A549 (cell line): ENCODE measurements around the gene SEC61B. TPM values are rescaled to one million over a fixed set of nuclear protein-coding genes. Genes with fewer than 3 reads are reported as not detected.
A peak's percentile ranks its signal among the peaks of the same experiment; 100 is the strongest.

Experiments
- ATAC-seq, 2 experiments: fragments of 200-7000 bp in 1 of 2; fragments of >200 bp in 1 of 2; cut with Nextera tagmentation in 1 of 2; cut with Tn5 transposase in 1 of 2; 3 replicates each; pipeline versions ENCODE4 v1.8.0 to v1.9.1; 2018 to 2020; ENCODE audit warnings: mild to moderate bottlenecking in 1 of 2, moderate library complexity in 1 of 2
- CTCF ChIA-PET: fragments of 300-600 bp; sonication (Branson Sonifier 250); formaldehyde crosslinking; extraction: SDS; loops from one replicate; lab custom pipeline; 2021; ENCODE audit warnings: antibody characterized with exemption, inconsistent platforms; lab: Yijun Ruan, JAX
- POLR2A ChIA-PET: fragments of 350-600 bp; formaldehyde crosslinking; extraction: SDS; loops from one replicate; lab custom pipeline; 2021; ENCODE audit warnings: antibody characterized with exemption, inconsistent platforms; lab: Yijun Ruan, JAX
- DNase-seq, 2 experiments: peaks; one replicate each; pipeline versions ENCODE4 v3.0.0 to v3.0.0-alpha.2; 2011 to 2016; ENCODE audit warnings: low read depth in 1 of 2, low spot score in 1 of 2
- FAIRE-seq: peaks from 2 replicates; lab custom pipeline; 2011; peaks lifted over from hg19 to GRCh38; lab: Jason Lieb, UNC
- H3K27ac ChIP-seq, 2 experiments: fragments of >200 bp; sonication (Bioruptor Twin); formaldehyde crosslinking; 3 replicates each; pipeline ENCODE4 v1.5.1; 2016 to 2017
- H3K4me1 ChIP-seq: fragments of >200 bp; sonication (Bioruptor Twin); formaldehyde crosslinking; 3 replicates; pipeline ENCODE4 v1.6.1; 2016
- H3K4me2 ChIP-seq: fragments of >200 bp; sonication (Bioruptor Twin); formaldehyde crosslinking; 3 replicates; pipeline ENCODE4 v1.6.1; 2016
- H3K4me3 ChIP-seq: fragments of >200 bp; sonication (Bioruptor Twin); formaldehyde crosslinking; 3 replicates; pipeline ENCODE4 v1.5.1; 2016
- H3K9me3 ChIP-seq: fragments of >200 bp; sonication (Bioruptor Twin); formaldehyde crosslinking; 3 replicates; pipeline ENCODE4 v1.6.1; 2016
- BHLHE40 ChIP-seq: IDR thresholded peaks from 2 replicates; pipeline ENCODE4 v1.6.1; 2012; ENCODE audit warnings: low read depth, low read length, inconsistent platforms
- CBX2 ChIP-seq: fragments of 200-600 bp; sonication (generic); IDR thresholded peaks from 2 replicates; pipeline ENCODE4 v1.6.1; 2016; ENCODE audit warnings: low read depth, mild to moderate bottlenecking, borderline replicate concordance
- CEBPB ChIP-seq, 2 experiments: fragments of >200 bp in 1 of 2; sonication (Bioruptor Twin) in 1 of 2; formaldehyde crosslinking in 1 of 2; IDR thresholded peaks; 2 replicates each; pipeline ENCODE4 v1.6.1; 2012 to 2016
- CHD2 ChIP-seq: fragments of 150-350 bp; IDR thresholded peaks from 2 replicates; pipeline ENCODE4 v1.6.1; 2014; ENCODE audit warnings: low read length; ENCODE audit not compliant: partially characterized antibody
- E2F6 ChIP-seq: IDR thresholded peaks from 2 replicates; pipeline ENCODE4 v1.6.1; 2012; ENCODE audit warnings: low read depth, borderline replicate concordance
- EHF ChIP-seq: fragments of 250-450 bp; sonication (Bioruptor Pico); IDR thresholded peaks from 2 replicates; pipeline ENCODE4 v1.5.0; 2020; ENCODE audit warnings: mild to moderate bottlenecking
- EP300 ChIP-seq, 2 experiments: fragments of >200 bp; sonication (Bioruptor Twin); formaldehyde crosslinking; IDR thresholded peaks; 2 replicates in 1 of 2; 3 replicates in 1 of 2; pipeline ENCODE4 v1.6.1; 2016 to 2017
- FOSB ChIP-seq: fragments of 250-450 bp; sonication (Bioruptor Pico); IDR thresholded peaks from 2 replicates; pipeline ENCODE4 v1.5.0; 2020; ENCODE audit warnings: mild to moderate bottlenecking, moderate library complexity
- HES2 ChIP-seq: fragments of >200 bp; sonication (Bioruptor Twin); formaldehyde crosslinking; IDR thresholded peaks from 2 replicates; pipeline ENCODE4 v1.6.1; 2016
- HMGXB4 ChIP-seq: fragments of 250-450 bp; sonication (Bioruptor Pico); IDR thresholded peaks from 2 replicates; pipeline ENCODE4 v1.5.0; 2021; ENCODE audit warnings: mild to moderate bottlenecking, moderate library complexity, borderline replicate concordance
- JUNB ChIP-seq: fragments of >200 bp; sonication (Bioruptor Twin); formaldehyde crosslinking; IDR thresholded peaks from 2 replicates; pipeline ENCODE4 v1.6.1; 2016
- KDM5A ChIP-seq: fragments of 200-600 bp; sonication (generic); IDR thresholded peaks from 2 replicates; pipeline ENCODE4 v1.6.1; 2016; ENCODE audit warnings: antibody characterized with exemption, mild to moderate bottlenecking
- MYC ChIP-seq: IDR thresholded peaks from 2 replicates; pipeline ENCODE4 v1.6.1; 2012; ENCODE audit warnings: mild to moderate bottlenecking, inconsistent platforms, low read length, improper control_type of control experiment, borderline replicate concordance
- NR3C1 ChIP-seq: fragments of >200 bp; sonication (Bioruptor Twin); formaldehyde crosslinking; IDR thresholded peaks from 3 replicates; pipeline ENCODE4 v1.6.1; 2017
- PBX3 ChIP-seq: IDR thresholded peaks from 2 replicates; pipeline ENCODE4 v1.6.1; 2012
- PHF8 ChIP-seq: fragments of 200-600 bp; sonication (generic); IDR thresholded peaks from 2 replicates; pipeline ENCODE4 v1.6.1; 2016; ENCODE audit warnings: low read depth, mild to moderate bottlenecking, antibody characterized with exemption, moderate library complexity, borderline replicate concordance
- REST ChIP-seq: fragments of 200-600 bp; sonication (generic); IDR thresholded peaks from 2 replicates; pipeline ENCODE4 v1.6.1; 2016; ENCODE audit warnings: antibody characterized with exemption, mild to moderate bottlenecking, moderate library complexity
- RFX5 ChIP-seq: fragments of 450-650 bp; IDR thresholded peaks from 2 replicates; pipeline ENCODE4 v1.7.1; 2014; ENCODE audit warnings: antibody characterized with exemption, mild to moderate bottlenecking, moderate library complexity
- RNF2 ChIP-seq: fragments of 200-600 bp; sonication (generic); IDR thresholded peaks from 2 replicates; pipeline ENCODE4 v1.6.1; 2016; ENCODE audit warnings: low read depth, mild to moderate bottlenecking, antibody characterized with exemption, moderate library complexity, borderline replicate concordance
- SREBF2 ChIP-seq: fragments of 450-650 bp; IDR thresholded peaks from 2 replicates; pipeline ENCODE4 v1.6.1; 2014; ENCODE audit warnings: mild to moderate bottlenecking, moderate library complexity
- TFCP2L1 ChIP-seq: fragments of 250-450 bp; sonication (Bioruptor Pico); IDR thresholded peaks from 2 replicates; pipeline ENCODE4 v1.5.0; 2021; ENCODE audit warnings: mild to moderate bottlenecking
- ZSCAN20 ChIP-seq: fragments of 250-450 bp; sonication (Bioruptor Pico); IDR thresholded peaks from 2 replicates; pipeline ENCODE4 v1.8.0; 2022; ENCODE audit warnings: mild to moderate bottlenecking, moderate library complexity
- WGBS: methylation state at CpG from one replicate; pipeline ENCODE4 v1.1.6; 2017; ENCODE audit errors: missing lambda C conversion rate; 5-methylcytosine and 5-hydroxymethylcytosine counted together
- polyA plus RNA-seq, 4 experiments: library from polyadenylated mRNA; depleted of rRNA in 3 of 4; stranded (reverse); fragments of >200 nt; fragmentation: RNase III in 1 of 4; extraction: RNeasy Plus Mini Kit Qiagen cat#74134 plus additional on column Dnase treatment in 1 of 4; gene quantifications; 2 replicates in 3 of 4; 3 replicates in 1 of 4; pipeline ENCODE4 v1.2.3, GENCODE V29; 2011 to 2017

SEC61B gene
- polyA plus RNA-seq, 2 of the 4 experiments (the other 2 are of a cell fraction), result 194 to 275 TPM

GRCh38 chr9:99197124-99197630 lies 24.9 kb upstream of the SEC61B start:
- ChIA-PET POLR2A (interaction anchor here (1.9 kb wide), 1 partner anchor 25 kb away, joined by 7 read pairs; the partner anchor contains the start of genes ALG2 and SEC61B), CTCF (interaction anchor here (1.1 to 8.0 kb wide), 4 partner anchors 11 to 459 kb away, joined by 3 to 66 read pairs (median 4); no protein-coding TSS in a partner anchor)
- ATAC-seq, result peak; percentile 40 to 58; a peak in 3 of 6 replicates

GRCh38 chr9:99197987-99198386 lies 24.1 kb upstream of the SEC61B start:
- TF ChIP-seq BHLHE40, result no peak
- no peak for TF ChIP-seq RFX5
- TF ChIP-seq ZSCAN20, result no peak
- no peak for TF ChIP-seq HES2
- no peak for TF ChIP-seq TFCP2L1 (CRISPR knock-in tag)
- no peak for TF ChIP-seq MYC
- TF ChIP-seq NR3C1, result no peak
- TF ChIP-seq PBX3, result no peak
- no peak for TF ChIP-seq RNF2
- no peak for TF ChIP-seq FOSB (CRISPR knock-in tag)
- no peak for TF ChIP-seq E2F6
- H3K27ac ChIP-seq, result no peak overlapping the region
- ATAC-seq (peak; percentile 22 to 46; a peak in 2 of 6 replicates), FAIRE-seq (no peak), DNase-seq (no peak)
- H3K9me3 ChIP-seq, result no peaks in the 10 kb centered on the region
- POLR2A ChIA-PET, result interaction anchor here (1.9 kb wide), 1 partner anchor 24 kb away, joined by 7 read pairs; the partner anchor contains the start of genes ALG2 and SEC61B
- no peak overlapping the region for H3K4me3 ChIP-seq
- H3K4me1 ChIP-seq, result no peaks in the 10 kb centered on the region
- WGBS, result 46% methylated on average over 9 of the region's 9 CpGs
- no peak overlapping the region for H3K4me2 ChIP-seq
- CTCF ChIA-PET, result interaction anchor here (0.6 to 8.0 kb wide), 5 partner anchors 12 to 747 kb away, joined by 3 to 66 read pairs (median 3); no protein-coding TSS in a partner anchor

More at GRCh38 chr9:99197124-99197630, 24.9 kb upstream of the SEC61B start:
- Histone ChIP-seq H3K27ac (no peak overlapping the region), H3K4me2 (no peak overlapping the region), H3K4me3 (no peak overlapping the region), H3K9me3 (no peaks in the 10 kb centered on the region), H3K4me1 (no peaks in the 10 kb centered on the region)
- no peak for FAIRE-seq
- 60% methylated on average over 3 of the region's 3 CpGs for WGBS
- DNase-seq, result no peak
- TF ChIP-seq CHD2, result no peak
- no peak for TF ChIP-seq KDM5A
- no peak for TF ChIP-seq PHF8
- TF ChIP-seq RNF2, result no peak
- no peak for TF ChIP-seq FOSB (CRISPR knock-in tag)
- no peak for TF ChIP-seq JUNB
- no peak for TF ChIP-seq CBX2
- no peak for TF ChIP-seq EP300 (IDR thresholded peaks at IDR 0.05)
- no peak for TF ChIP-seq NR3C1
- TF ChIP-seq REST, result no peak
- TF ChIP-seq SREBF2, result no peak
- TF ChIP-seq HMGXB4 (CRISPR knock-in tag), result no peak
- TF ChIP-seq HES2, result no peak
- no peak for TF ChIP-seq CEBPB (IDR thresholded peaks at IDR 0.05)
- TF ChIP-seq EHF (CRISPR knock-in tag), result no peak
